GM10266 (cell line): ENCODE data around the gene WDR83.
"Not testable (repeated sequence)": the region's sequence is repeated elsewhere in the genome, so short reads cannot be mapped to it uniquely, and the experiment has no call there.

Source experiments
- DNase-seq: peaks from one replicate; pipeline ENCODE4 v3.0.0; 2012; ENCODE audit errors: extremely low spot score
- TF ChIP-seq, protein P1 (sequence below): IDR thresholded peaks from 2 replicates; pipeline ENCODE4 v1.5.1; 2012; ENCODE audit warnings: mild to moderate bottlenecking, low read depth; ENCODE audit not compliant: control insufficient read depth, insufficient read depth; ENCODE audit errors: missing control alignments

Gene WDR83, protein sequence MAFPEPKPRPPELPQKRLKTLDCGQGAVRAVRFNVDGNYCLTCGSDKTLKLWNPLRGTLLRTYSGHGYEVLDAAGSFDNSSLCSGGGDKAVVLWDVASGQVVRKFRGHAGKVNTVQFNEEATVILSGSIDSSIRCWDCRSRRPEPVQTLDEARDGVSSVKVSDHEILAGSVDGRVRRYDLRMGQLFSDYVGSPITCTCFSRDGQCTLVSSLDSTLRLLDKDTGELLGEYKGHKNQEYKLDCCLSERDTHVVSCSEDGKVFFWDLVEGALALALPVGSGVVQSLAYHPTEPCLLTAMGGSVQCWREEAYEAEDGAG

DNA sequence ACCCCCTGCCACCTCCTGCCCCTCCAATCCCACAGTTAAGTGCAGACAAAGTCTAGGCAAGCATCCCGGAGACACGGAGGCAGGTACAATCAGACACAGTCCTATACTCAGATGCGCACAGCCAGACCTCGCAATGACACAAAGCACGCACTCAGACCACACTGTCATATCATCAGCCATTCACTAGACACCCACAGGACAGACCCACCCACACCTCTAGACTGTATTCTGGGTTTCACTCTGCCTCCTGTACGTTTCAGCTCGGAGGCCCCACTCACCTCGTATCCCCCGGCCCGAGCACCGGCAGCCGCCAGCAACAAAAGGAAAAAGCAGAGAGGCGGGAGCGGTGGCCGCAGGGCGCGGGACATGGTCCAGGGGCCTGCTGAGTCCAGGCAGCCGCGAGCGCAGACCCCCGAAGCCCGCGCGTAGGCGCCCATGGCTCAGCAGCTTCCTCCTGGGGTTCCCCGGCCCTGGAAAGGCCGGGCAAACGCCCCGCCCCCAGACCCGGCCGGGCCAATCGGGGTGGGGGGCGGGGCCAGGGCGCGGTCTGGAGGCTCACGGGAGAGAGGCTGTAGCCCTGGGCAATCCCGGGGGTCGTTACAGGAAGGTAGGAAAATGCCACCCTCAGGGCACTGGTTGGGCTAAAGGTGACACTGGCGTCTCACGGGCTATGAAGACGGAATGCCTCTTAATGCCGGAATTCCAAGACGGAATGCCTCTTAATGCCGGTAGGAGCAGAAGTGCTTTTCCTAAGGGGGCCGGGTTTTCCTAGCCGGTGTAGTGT is at the start of gene WDR83, which contains the start of gene MAN2B1:
WDR83 (plus strand) TSS at position 543 of the 784 bp plus-strand sequence. CDS start 2,984 bp downstream, outside the sequence.
MAN2B1 (minus strand) TSS at position 478 of the 784 bp plus-strand sequence; CDS start at position 437, 41 bp downstream.
- TF ChIP-seq, protein P1, sequence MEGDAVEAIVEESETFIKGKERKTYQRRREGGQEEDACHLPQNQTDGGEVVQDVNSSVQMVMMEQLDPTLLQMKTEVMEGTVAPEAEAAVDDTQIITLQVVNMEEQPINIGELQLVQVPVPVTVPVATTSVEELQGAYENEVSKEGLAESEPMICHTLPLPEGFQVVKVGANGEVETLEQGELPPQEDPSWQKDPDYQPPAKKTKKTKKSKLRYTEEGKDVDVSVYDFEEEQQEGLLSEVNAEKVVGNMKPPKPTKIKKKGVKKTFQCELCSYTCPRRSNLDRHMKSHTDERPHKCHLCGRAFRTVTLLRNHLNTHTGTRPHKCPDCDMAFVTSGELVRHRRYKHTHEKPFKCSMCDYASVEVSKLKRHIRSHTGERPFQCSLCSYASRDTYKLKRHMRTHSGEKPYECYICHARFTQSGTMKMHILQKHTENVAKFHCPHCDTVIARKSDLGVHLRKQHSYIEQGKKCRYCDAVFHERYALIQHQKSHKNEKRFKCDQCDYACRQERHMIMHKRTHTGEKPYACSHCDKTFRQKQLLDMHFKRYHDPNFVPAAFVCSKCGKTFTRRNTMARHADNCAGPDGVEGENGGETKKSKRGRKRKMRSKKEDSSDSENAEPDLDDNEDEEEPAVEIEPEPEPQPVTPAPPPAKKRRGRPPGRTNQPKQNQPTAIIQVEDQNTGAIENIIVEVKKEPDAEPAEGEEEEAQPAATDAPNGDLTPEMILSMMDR, result no peak
- peak; percentile 94 for DNase-seq

DNA sequence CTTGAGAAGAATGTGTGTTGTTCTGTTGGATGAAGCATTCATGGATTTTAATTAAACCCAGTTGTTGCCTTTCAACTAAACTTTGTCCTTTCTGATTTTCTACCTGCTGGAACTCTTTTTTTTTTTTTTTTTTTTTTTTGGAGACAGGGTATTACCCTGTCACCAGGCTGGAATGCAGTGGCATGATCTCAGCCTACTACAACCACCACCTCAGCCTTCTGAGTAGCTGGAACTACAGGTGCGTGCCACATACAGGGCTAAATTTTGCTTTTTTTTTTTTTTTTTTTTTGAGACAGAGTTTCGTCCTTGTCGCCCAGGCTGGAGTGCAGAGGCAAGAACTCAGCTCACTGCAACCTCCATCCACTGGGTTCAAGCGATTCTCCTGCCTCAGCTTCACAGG is 49.0 kb upstream of the WDR83 start:
- DNase-seq, result no peak
- TF ChIP-seq, protein P1, result no peak

DNA sequence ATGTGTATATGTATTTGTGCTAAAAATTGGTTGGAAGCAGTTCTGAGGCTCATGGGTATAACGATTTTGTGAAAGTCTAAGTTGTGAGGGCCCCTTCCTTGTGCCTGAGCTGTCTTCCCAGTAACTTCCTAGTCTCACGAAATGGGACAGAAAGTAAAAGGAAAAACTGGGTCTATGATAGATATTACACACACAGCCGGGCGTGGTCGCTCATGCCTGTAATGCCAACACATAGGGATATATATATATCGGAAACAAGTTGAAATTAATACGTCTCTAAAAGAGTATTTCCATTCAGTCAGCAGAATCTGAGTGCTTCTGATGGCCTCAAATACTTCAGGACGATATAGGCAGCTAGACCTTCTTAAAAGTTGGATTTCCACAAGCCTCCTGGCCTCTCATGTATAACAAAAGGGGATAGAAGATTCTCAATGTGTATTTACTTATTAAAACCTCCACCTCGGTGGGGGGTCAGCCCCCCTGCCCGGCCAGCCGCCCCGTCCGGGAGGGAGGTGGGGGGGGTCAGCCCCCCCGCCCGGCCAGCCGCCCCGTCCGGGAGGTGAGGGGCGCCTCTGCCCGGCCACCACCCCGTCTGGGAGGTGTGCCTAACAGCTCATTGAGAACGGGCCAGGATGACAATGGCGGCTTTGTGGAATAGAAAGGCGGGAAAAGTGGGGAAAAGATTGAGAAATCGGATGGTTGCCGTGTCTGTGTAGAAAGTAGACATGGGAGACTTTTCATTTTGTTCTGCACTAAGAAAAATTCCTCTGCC is 45.2 kb upstream of the WDR83 start:
- not testable (repeated sequence) for DNase-seq

DNA sequence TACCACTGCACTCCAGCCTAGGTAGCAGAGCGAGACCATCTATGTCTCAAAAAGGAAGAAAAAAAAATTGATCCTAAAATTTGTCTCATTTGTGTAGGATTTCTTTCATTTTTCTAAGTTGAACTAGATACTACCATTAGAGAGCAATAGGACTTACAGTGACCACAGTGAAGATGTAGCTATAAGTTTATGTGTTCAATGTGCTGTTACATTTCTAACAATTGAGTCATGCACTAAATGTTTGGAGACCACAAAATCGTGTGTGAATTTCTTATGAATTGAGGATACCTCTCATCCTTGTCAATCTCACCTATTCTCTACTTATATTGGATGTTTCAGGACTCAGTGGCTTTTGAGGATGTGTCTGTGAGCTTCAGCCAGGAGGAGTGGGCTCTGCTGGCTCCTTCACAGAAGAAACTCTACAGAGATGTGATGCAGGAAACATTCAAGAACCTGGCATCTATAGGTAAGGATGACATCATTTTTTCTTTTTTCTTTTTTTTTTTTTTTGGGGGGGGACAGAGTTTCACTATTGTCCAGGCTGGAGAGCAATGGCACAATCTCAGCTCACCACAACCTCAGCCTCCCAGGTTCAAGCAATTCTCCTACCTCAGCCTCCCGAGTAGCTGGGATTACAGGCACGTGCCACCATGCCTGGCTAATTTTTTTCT is 43.1 kb upstream of the WDR83 start:
- DNase-seq, result no peak
- TF ChIP-seq, protein P1, result no peak

DNA sequence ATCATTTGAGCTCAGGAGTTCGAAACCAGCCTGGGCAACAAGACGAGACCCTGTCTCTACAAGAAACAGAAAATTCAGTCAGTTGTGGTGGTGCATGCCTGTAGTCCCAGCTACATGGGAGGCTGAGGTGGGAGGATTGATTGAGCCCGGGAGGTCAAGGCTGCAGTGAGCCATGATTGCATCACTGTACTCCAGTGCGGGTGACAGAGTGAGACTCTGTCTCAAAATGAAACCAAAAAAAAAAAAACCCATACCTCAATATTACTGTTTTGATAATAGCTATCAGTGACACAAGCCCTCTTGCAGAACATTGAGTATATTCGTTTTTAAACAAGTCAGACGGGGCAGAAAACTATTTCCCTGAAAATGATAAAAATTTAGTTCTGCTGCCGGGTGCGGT is 39.6 kb upstream of the WDR83 start:
- TF ChIP-seq, protein P1, result no peak
- DNase-seq, result no peak

DNA sequence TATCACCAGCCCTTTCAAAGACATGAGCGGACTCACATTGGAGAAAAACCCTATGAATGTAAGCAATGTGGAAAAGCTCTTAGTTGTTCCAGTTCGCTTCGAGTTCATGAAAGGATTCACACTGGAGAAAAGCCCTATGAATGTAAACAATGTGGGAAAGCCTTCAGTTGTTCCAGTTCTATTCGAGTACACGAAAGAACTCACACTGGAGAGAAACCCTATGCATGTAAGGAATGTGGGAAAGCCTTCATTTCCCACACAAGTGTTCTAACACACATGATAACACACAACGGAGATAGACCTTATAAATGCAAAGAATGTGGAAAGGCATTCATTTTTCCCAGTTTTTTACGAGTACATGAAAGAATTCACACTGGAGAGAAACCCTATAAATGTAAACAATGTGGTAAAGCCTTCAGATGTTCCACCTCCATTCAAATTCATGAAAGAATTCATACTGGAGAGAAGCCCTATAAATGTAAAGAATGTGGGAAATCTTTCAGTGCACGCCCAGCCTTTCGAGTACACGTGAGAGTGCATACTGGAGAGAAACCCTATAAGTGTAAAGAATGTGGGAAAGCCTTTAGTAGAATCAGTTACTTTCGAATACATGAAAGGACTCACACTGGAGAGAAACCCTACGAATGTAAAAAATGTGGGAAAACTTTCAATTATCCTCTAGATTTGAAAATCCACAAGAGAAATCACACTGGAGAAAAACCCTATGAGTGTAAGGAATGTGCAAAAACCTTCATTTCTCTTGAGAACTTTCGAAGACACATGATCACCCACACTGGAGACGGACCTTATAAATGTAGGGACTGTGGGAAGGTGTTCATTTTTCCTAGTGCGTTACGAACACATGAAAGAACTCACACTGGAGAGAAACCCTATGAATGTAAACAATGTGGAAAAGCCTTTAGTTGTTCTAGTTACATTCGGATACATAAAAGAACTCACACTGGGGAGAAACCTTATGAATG is 38.3 kb upstream of the WDR83 start:
- TF ChIP-seq, protein P1, result no peak
- DNase-seq, result no peak
